OCI-LY1 (cell line): ENCODE results near the gene SELP.

Experiments used
- H2AFZ ChIP-seq: fragments of 200-600 bp; sonication (generic), shearing (Covaris generic); 2 replicates; pipeline ENCODE4 v1.6.0; 2014; ENCODE audit warnings: antibody characterized with exemption, mild to moderate bottlenecking, low read length
- H3F3A ChIP-seq: fragments of 200-600 bp; sonication (generic), shearing (Covaris generic); 2 replicates; pipeline ENCODE4 v1.6.0; 2014; ENCODE audit warnings: mild to moderate bottlenecking, antibody characterized with exemption, low read length, moderate library complexity; ENCODE audit not compliant: insufficient read depth
- H3K27ac ChIP-seq: fragments of 200-600 bp; sonication (generic); 2 replicates; pipeline ENCODE4 v1.5.1; 2014; ENCODE audit warnings: low read length, mixed run types, mild to moderate bottlenecking, low read depth; ENCODE audit not compliant: poor library complexity, severe bottlenecking
- H3K27me3 ChIP-seq: fragments of 200-600 bp; sonication (generic); 2 replicates; pipeline ENCODE4 v1.6.0; 2014; ENCODE audit warnings: antibody characterized with exemption, mild to moderate bottlenecking, low read length, moderate library complexity; ENCODE audit not compliant: insufficient read depth
- H3K36me3 ChIP-seq: fragments of 200-600 bp; sonication (generic); 2 replicates; pipeline ENCODE4 v1.6.1; 2014; ENCODE audit warnings: mild to moderate bottlenecking, antibody characterized with exemption, low read length, moderate library complexity, mixed read lengths; ENCODE audit not compliant: insufficient read depth
- H3K4me1 ChIP-seq: fragments of 200-600 bp; sonication (generic); 2 replicates; pipeline ENCODE4 v1.5.1; 2014; ENCODE audit warnings: mild to moderate bottlenecking, low read length, moderate library complexity; ENCODE audit not compliant: insufficient read depth, severe bottlenecking
- H3K4me2 ChIP-seq: fragments of 200-600 bp; sonication (generic), shearing (Covaris generic); 2 replicates; pipeline ENCODE4 v1.6.1; 2014; ENCODE audit warnings: low read length
- H3K4me3 ChIP-seq: fragments of 200-600 bp; sonication (generic); 2 replicates; pipeline ENCODE4 v1.5.1; 2014; ENCODE audit warnings: low read length, low read depth, mild to moderate bottlenecking, mixed read lengths; ENCODE audit not compliant: poor library complexity, severe bottlenecking
- H3K79me2 ChIP-seq: fragments of 200-600 bp; shearing (Covaris generic); 2 replicates; pipeline ENCODE4 v1.6.1; 2016; ENCODE audit warnings: mixed run types, low read length, mixed read lengths; ENCODE audit not compliant: insufficient read depth
- H3K9ac ChIP-seq: fragments of 200-600 bp; sonication (generic), shearing (Covaris generic); 2 replicates; pipeline ENCODE4 v1.6.1; 2014; ENCODE audit warnings: mild to moderate bottlenecking, low read length, mixed read lengths
- H3K9me2 ChIP-seq: fragments of 200-600 bp; sonication (generic), shearing (Covaris generic); 2 replicates; pipeline ENCODE4 v1.6.1; 2014; ENCODE audit warnings: low read depth, mild to moderate bottlenecking, low read length, mixed read lengths
- H3K9me3 ChIP-seq: fragments of 200-600 bp; shearing (Covaris generic); 2 replicates; pipeline ENCODE4 v1.6.1; 2014; ENCODE audit warnings: low read length, mixed read lengths
- H4K20me1 ChIP-seq: fragments of 200-600 bp; sonication (generic), shearing (Covaris generic); 2 replicates; pipeline ENCODE4 v1.6.0; 2016; ENCODE audit warnings: mild to moderate bottlenecking, low read length; ENCODE audit not compliant: insufficient read depth
- CTCF ChIP-seq: fragments of 200-600 bp; sonication (generic), shearing (Covaris generic); IDR thresholded peaks from 2 replicates; pipeline ENCODE4 v1.5.1; 2017; ENCODE audit warnings: mild to moderate bottlenecking, antibody characterized with exemption, low read length, moderate library complexity, mixed read lengths
- EZH2 ChIP-seq: fragments of 200-600 bp; sonication (generic), shearing (Covaris generic); IDR thresholded peaks from 2 replicates; pipeline ENCODE4 v1.8.0; 2017; ENCODE audit warnings: borderline replicate concordance, mixed run types, mild to moderate bottlenecking, antibody characterized with exemption, low read length, moderate library complexity, mixed read lengths

Gene SELP

GRCh38 chr1:169595764-169596711, 33.9 kb downstream of the SELP start:
- no peak overlapping the region for H3K9ac ChIP-seq
- H3K9me2 ChIP-seq = no peaks in the 10 kb centered on the region
- H4K20me1 ChIP-seq = no peaks in the 10 kb centered on the region
- H3K4me3 ChIP-seq = no peak overlapping the region
- H2AFZ ChIP-seq = no peak overlapping the region
- no peaks in the 10 kb centered on the region for H3K36me3 ChIP-seq
- H3K9me3 ChIP-seq = no peaks in the 10 kb centered on the region
- TF ChIP-seq CTCF = no peak
- no peak for TF ChIP-seq EZH2
- no peak overlapping the region for H3K27ac ChIP-seq
- no peaks in the 10 kb centered on the region for H3F3A ChIP-seq
- no peak overlapping the region for H3K4me2 ChIP-seq
- H3K4me1 ChIP-seq = no peaks in the 10 kb centered on the region
- H3K79me2 ChIP-seq = no peaks in the 10 kb centered on the region
- H3K27me3 ChIP-seq = no peaks in the 10 kb centered on the region

DNA sequence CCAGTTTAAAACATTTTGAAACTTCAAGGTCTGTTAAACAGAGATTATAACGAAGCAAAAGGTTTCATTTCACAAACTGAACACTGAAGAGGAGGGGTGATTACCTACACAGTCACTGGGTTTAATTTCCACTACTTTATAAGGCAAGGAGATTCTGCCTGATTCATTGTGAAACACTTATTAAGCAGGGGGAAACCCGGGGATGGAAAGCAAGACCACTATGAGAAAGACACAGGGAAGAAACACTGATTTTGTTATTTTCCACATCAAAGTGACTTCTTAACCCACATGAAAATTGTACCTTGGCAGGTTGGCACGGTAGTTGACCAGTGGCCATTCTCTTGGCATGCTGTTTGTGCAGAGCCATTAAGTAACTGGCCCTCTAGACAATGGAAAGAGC, 35.5 kb downstream of the SELP start:
- H3K27ac ChIP-seq = no peak overlapping the region
- H3F3A ChIP-seq = no peaks in the 10 kb centered on the region
- no peaks in the 10 kb centered on the region for H3K79me2 ChIP-seq
- H4K20me1 ChIP-seq = no peaks in the 10 kb centered on the region
- H3K4me3 ChIP-seq = no peak overlapping the region
- TF ChIP-seq CTCF (no peak), EZH2 (no peak)
- no peak overlapping the region for H3K4me2 ChIP-seq
- no peaks in the 10 kb centered on the region for H3K36me3 ChIP-seq
- no peak overlapping the region for H3K9ac ChIP-seq
- H3K9me2 ChIP-seq = no peaks in the 10 kb centered on the region
- H3K4me1 ChIP-seq = no peaks in the 10 kb centered on the region
- H2AFZ ChIP-seq = no peak overlapping the region
- H3K27me3 ChIP-seq = no peaks in the 10 kb centered on the region
- no peaks in the 10 kb centered on the region for H3K9me3 ChIP-seq

- H3K4me3 ChIP-seq = no peak overlapping the region
- no peak overlapping the region for H3K4me2 ChIP-seq
- H3K4me1 ChIP-seq = no peaks in the 10 kb centered on the region
- no peak for TF ChIP-seq CTCF
- TF ChIP-seq EZH2 = no peak
- H3K79me2 ChIP-seq = no peaks in the 10 kb centered on the region
- no peaks in the 10 kb centered on the region for H3K36me3 ChIP-seq
- H3F3A ChIP-seq = no peaks in the 10 kb centered on the region
- no peaks in the 10 kb centered on the region for H3K9me2 ChIP-seq
- H3K9ac ChIP-seq = no peak overlapping the region
- H3K27me3 ChIP-seq = no peaks in the 10 kb centered on the region
- H3K27ac ChIP-seq = no peak overlapping the region
- no peaks in the 10 kb centered on the region for H3K9me3 ChIP-seq
- H4K20me1 ChIP-seq = no peaks in the 10 kb centered on the region
- no peak overlapping the region for H2AFZ ChIP-seq
Measured at GRCh38 chr1:169590932-169591331, 39.0 kb downstream of the SELP start.
